NCI-H1092 treated with DMSO at 0.1 percent for 48 hours (cell line): ENCODE data around the gene FIBCD1.

Experiments used
- DNase-seq: peaks from one replicate; lab custom pipeline; 2025; lab: John Stamatoyannopoulos, UW

The FIBCD1 gene

GRCh38 chr9:130935648-130936271 is 3.3 kb downstream of the FIBCD1 start:
- no peak for DNase-seq

DNA sequence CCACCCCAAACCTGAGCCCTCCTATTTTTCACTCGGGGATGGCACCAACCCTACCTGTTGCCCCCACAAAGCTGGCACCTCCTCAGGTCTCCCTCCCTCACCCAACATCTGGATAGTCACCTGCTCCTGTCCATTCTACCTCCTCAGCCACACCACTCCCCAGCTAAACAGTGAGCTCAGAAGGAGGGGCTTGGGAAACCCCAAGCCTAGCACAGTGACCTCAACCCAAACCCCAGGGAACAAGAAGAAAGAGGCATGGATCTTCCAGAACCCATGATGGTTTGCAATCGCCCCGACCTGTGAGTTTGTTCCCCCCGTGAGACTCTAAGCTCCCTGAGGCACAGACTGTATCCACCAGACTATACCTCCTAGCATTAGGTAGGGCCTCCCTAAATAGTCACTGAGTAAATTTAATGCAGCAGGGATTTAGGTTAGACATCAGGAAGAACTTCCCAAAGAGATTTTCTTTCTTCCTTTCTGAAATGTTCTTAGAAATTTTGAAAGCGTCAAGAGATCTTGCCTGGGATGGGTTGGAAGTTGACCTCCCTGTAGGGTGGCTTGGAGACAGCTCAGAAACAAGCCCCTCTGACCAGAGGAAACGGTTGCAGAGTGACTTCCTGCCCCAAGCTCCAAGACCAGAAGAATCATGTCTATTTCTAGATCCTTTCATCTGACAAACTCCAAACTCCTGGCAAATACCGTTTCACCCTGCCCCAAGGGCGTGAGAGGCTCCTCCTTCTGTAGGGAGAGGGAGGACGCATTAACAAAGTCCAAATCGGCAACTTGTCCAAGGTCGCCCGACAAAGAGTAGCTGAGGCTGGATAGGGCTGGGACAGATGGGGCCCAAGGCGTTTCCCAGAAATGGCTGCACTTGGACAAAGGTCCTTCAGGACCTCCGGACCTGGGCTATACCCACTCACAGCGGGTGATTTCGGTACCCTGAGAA is 4.1 kb downstream of the FIBCD1 start:
- no peak for DNase-seq

DNA sequence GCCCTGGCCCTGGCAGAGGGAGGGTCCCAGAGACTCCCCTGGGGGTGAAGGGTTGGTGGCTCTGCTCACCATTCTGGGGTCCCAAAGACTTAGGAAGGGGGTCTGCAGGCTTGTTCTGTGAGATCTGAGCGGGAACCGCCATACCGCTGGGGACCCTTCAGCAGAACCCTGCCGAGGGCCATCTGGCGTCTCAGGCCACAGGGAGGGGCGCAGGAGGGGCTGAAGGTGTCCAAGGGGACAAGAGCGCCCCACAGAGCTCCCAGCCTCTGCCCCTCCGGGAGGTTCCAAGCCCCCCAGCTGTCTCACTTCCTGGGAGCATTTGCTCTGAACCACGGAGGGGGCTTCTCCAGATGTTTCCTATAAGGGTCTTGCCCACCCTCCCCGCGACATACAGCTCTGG is 4.8 kb downstream of the FIBCD1 start:
- no peak for DNase-seq

- no peak for DNase-seq
These were observed 5.7 kb downstream of the FIBCD1 start for GRCh38 chr9:130933114-130934046.

- no peak for DNase-seq
These were observed 6.6 kb downstream of the FIBCD1 start for GRCh38 chr9:130932255-130933079.

DNA sequence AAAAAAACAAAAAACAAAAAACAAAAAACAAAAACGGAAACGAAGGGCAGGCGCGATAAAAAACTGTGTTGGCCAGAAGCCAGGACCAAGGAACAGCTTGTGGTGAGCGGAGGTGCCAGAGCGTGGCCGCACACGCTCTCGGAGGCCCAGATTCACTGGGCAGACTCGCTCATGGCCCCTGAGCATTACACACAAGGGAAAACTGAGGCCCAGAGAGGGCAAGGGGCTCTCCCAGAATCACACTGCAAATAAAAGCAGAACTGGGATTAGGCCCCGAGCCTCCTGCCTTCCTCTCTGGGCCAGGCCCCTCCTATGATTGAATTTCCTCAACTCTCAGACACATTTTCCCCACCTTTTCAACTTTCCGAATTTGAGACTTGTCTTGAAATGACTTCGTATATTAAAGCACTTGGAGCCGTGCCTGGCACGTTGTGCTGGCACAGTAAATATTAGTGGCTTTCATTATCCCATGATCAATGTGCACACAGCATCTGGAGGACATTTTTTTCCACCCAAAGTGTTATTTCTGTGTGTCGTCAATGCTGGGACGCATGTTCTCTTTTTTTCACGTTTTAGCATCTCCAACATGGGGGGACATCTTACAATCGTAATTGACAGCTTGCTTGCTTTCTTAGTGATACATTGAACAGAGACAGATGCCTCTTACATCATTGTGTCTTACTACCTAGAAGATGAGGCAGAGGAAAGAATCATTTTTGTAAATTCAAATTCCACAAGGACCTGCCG is 7.4 kb downstream of the FIBCD1 start:
- DNase-seq = no peak

GRCh38 chr9:130930804-130931349 is 8.2 kb downstream of the FIBCD1 start:
- DNase-seq = no peak

GRCh38 chr9:130930132-130930803 is 8.8 kb downstream of the FIBCD1 start:
- no peak for DNase-seq

DNA sequence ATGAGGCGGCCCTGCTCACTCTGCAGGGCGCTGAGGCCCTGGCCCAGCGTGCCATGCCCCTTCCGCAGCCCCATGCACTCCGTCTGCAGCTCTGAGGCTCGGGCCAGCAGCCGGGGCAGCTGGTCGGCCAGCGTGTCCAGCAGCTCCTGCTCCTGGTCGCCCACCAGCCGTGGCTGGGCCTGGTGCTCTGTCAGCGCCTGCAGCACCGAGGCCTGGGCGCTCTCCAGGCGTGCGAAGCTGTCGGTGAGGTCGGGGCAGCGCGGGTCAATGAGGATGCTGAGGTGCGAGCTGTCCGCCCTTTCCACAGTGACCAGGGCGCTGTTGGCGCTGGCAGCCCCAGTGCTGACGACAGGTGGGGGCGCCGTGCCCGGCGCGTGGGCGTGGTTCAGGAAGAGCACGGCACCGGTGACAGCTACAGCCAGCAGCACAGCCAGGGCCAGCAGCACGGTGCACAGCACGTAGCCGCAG is 9.4 kb downstream of the FIBCD1 start:
- DNase-seq = no peak

GRCh38 chr9:130927995-130928900 is 10.8 kb downstream of the FIBCD1 start:
- DNase-seq = peak; percentile 55

GRCh38 chr9:130927338-130927737 is 11.7 kb downstream of the FIBCD1 start:
- DNase-seq = no peak

DNA sequence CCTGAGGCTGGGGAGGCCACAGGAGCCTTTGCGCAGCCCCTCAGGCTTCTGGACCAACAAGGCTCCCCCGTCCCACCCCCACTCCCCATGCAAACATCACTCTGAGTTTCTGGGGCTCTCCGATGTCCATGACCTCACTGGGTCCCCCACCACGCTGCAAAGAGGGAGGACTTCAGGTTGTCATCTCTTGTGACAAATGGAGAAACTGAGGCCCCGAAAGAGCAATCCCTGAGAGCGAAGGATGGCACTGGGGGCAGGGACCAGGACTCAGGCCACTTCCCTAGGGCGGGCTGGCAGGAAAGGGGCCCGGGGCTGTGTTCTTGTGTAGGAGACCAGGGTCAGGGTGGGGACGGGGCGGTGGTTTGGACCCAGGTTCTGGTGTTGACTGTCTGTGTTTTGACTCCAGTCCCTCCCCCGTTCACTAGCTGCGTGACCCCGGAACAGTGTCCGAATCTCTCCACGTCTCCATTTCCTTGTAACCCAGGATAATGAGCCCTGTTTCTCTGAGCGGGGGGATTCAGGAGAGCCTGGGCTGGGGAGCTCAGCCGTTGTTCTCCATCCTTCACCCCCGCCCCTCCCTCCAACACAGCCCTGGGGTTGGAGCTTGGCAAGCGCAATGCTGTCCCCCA is 13.9 kb downstream of the FIBCD1 start:
- DNase-seq = no peak

- DNase-seq = no peak
These were observed 14.6 kb downstream of the FIBCD1 start for GRCh38 chr9:130924448-130924788.

DNA sequence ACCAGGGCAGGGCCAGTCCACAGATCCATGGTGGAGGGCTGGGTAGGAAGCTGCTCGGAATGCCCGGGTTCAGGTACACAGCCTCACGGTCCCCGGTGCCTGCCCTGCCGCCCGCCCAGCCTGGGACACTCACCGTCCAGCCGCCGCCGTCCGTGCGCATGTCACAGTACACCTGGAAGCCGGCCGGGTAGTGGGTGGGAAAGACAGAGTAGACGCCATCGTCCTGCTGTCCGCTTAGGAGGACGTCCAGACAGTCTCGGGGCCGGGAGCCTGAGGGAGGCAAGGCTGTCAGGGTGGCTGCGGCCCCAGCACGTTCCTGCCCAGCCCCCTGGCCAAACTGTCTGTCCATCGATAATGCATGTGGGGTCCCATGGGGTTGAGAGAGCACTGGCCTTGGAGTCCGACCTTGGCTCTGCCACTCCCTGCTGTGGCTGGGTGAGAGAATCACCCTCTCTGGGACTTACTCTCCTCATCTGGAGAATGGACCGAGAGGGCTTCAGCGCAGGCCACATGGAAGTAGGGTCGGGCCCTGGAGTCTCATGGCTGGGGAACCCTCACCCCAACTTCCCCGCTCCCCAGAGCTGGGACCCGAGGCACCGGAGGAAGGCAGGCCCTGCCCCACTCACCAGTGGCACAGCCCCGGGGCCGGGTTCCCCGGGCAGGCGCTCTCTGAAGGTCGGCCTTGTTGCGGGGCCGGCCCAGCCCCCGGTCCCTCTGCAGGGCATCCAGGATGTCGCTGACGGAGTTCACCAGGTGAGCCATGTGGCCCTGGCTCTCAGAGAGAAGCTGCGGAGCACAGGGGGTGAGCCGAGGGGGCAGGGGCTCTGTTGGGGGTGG is 15.2 kb downstream of the FIBCD1 start:
- DNase-seq = no peak

DNA sequence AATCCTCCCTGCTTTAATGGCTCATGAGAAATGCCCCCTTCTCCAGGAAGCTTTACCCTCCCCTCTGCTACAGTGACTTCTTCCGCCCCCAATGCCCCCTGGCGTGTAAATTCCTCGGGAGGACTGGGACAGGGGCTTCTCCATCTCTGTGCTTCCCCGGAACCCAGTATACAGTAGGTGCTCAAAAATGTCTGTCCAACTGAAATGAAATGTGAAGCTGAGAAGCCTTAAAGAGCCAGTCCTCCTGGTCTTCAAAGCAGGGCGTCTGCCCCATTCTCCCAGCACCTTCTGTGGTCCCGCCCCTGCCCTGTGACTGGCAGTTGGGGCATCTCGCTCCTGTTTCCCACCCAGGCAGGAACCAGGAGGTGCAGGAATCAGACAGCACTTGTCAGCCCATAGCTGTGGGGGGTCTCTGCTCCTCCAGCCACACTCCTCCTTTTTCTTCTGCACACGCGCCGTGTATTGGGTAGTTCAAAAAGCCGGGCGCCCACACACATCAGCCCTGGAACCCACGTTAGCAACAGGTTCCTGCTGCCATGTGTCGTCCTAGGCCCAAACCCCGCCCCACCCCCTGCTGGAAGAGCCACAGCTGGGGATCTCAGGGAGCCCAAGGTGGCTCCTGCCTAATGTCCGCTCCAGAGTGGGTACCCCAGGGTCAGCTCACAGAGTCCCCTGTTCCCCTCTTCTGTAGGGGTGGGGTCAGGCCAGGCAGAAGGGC is 16.0 kb downstream of the FIBCD1 start:
- no peak for DNase-seq
